Parathyroid adenoma (tissue), 2 donors: ENCODE results near the gene FAM43A.

Experiments used
- H2AFZ ChIP-seq: fragments of 300-600 bp; sonication (generic); one replicate; pipeline ENCODE4 v1.7.0; 2017; ENCODE audit warnings: antibody characterized with exemption, mild to moderate bottlenecking
- H3K27ac ChIP-seq: fragments of 300-600 bp; sonication (generic); one replicate; pipeline ENCODE4 v1.7.0; 2017
- H3K27me3 ChIP-seq: fragments of 300-600 bp; sonication (generic); one replicate; pipeline ENCODE4 v1.7.0; 2017; ENCODE audit warnings: low read length; ENCODE audit not compliant: control insufficient read depth, insufficient read depth
- H3K36me3 ChIP-seq: fragments of 300-600 bp; sonication (generic); one replicate; pipeline ENCODE4 v1.7.0; 2017; ENCODE audit warnings: low read length; ENCODE audit not compliant: control insufficient read depth, insufficient read depth
- H3K4me1 ChIP-seq: fragments of 300-600 bp; sonication (generic); one replicate; pipeline ENCODE4 v1.7.0; 2017; ENCODE audit warnings: control low read depth
- H3K4me2 ChIP-seq: fragments of 300-600 bp; sonication (generic); one replicate; pipeline ENCODE4 v1.7.0; 2017; ENCODE audit warnings: low read length
- H3K4me3 ChIP-seq: fragments of 300-600 bp; sonication (generic); one replicate; pipeline ENCODE4 v1.7.0; 2017; ENCODE audit warnings: low read depth, low read length
- H3K79me2 ChIP-seq: fragments of 300-600 bp; sonication (generic); one replicate; pipeline ENCODE4 v1.7.0; 2017; ENCODE audit warnings: control low read depth
- H3K9ac ChIP-seq: fragments of 300-600 bp; sonication (generic); one replicate; pipeline ENCODE4 v1.7.0; 2017; ENCODE audit warnings: mild to moderate bottlenecking
- H3K9me3 ChIP-seq: fragments of 300-600 bp; sonication (generic); one replicate; pipeline ENCODE4 v1.7.0; 2017; ENCODE audit warnings: low read length; ENCODE audit not compliant: control insufficient read depth
- TF ChIP-seq, protein P1 (sequence below): fragments of 300-600 bp; sonication (generic); IDR thresholded peaks from one replicate; pipeline ENCODE4 v1.7.0; 2017; ENCODE audit warnings: antibody characterized with exemption, mild to moderate bottlenecking
- donor health status: primary hyperparathyroidism.

The FAM43A gene

DNA sequence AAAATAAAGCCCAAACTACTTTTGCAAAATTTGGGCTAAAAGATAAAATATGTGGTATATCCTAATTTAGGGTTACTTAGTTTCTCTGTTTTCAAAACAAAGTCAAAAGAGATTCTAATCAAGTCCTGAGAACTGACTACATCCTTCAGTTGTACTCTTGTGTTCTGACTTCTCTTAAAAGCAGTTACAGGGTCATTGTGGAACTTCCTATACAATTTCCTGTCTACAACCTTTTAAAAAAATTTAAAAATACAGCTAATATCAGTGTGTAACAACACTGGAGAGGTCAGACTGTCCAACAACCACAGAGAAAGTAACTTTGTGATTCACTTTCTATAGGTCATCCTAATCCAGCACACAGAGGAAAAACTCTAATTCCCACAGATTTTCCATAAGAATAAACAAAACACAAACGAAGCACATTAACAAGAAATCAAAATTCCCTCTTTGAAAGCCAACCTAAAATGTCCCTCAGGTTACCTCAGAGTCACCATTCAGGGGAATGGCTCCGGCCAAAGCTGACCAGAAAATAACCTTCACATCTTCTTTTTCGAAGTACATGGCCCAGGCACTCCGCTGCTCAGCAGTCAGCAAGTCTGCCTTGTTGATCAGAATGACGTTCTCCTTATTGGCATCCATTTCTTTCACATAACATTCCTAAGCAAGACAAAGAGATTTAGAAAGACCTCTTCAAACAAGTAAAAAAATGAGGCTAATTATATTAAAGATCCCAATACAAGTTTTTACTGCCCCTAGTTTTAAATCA, 27.0 kb upstream of the FAM43A start:
- no peaks in the 10 kb centered on the region for H3K36me3 ChIP-seq
- H3K4me2 ChIP-seq = no peak overlapping the region
- no peaks in the 10 kb centered on the region for H3K4me1 ChIP-seq
- no peaks in the 10 kb centered on the region for H3K9me3 ChIP-seq
- no peak overlapping the region for H3K4me3 ChIP-seq
- H2AFZ ChIP-seq = no peak overlapping the region
- no peak overlapping the region for H3K27ac ChIP-seq
- H3K79me2 ChIP-seq = no peaks in the 10 kb centered on the region
- TF ChIP-seq, protein P1, sequence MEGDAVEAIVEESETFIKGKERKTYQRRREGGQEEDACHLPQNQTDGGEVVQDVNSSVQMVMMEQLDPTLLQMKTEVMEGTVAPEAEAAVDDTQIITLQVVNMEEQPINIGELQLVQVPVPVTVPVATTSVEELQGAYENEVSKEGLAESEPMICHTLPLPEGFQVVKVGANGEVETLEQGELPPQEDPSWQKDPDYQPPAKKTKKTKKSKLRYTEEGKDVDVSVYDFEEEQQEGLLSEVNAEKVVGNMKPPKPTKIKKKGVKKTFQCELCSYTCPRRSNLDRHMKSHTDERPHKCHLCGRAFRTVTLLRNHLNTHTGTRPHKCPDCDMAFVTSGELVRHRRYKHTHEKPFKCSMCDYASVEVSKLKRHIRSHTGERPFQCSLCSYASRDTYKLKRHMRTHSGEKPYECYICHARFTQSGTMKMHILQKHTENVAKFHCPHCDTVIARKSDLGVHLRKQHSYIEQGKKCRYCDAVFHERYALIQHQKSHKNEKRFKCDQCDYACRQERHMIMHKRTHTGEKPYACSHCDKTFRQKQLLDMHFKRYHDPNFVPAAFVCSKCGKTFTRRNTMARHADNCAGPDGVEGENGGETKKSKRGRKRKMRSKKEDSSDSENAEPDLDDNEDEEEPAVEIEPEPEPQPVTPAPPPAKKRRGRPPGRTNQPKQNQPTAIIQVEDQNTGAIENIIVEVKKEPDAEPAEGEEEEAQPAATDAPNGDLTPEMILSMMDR = no peak
- no peak overlapping the region for H3K9ac ChIP-seq
- no peaks in the 10 kb centered on the region for H3K27me3 ChIP-seq

DNA sequence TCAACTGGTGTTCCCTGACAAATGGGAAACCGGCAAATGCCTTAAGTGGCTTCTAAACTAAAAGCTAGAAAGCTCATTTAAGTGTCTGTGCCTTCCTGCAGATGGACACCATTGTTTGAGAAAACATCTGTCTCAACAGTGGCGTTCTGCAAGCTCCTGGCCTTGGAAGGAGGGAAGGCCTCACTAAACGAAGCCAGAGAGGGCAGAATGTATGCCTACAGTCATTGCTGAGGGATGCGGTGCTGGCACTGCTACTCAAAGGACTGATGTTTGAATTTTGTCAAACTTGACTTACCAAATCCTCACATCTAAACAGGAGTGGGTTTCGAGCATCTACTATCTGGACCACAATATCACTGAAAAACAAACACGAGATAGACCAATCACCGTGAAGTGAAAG, 25.9 kb upstream of the FAM43A start:
- Histone ChIP-seq H3K4me2 (no peak overlapping the region), H3K27ac (no peak overlapping the region), H3K79me2 (no peaks in the 10 kb centered on the region), H3K4me1 (no peaks in the 10 kb centered on the region), H2AFZ (no peak overlapping the region), H3K9ac (no peak overlapping the region), H3K4me3 (no peak overlapping the region), H3K9me3 (no peaks in the 10 kb centered on the region), H3K27me3 (no peaks in the 10 kb centered on the region), H3K36me3 (no peaks in the 10 kb centered on the region)
- TF ChIP-seq, protein P1 = no peak

DNA sequence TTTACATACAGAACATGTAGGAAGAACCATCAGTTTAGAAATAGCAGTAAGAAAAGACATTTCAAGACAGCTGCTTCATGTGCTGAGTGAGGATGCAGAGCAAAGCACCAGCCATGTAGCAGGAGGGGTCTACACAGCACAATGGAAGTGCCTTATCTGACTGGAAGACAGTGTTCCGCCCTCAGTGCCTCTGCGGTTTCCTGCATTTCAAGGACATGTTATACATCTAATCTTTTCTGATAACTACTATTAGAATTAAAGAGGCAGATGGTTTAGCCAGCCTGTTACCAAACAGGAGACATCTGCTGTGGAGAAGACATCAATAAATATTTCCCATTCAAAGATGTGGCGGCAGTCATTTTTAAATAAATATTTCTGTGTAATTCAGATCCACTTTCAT, 24.3 kb upstream of the FAM43A start:
- Histone ChIP-seq H3K4me3 (no peak overlapping the region), H3K36me3 (no peaks in the 10 kb centered on the region), H3K4me2 (no peak overlapping the region), H3K27me3 (no peaks in the 10 kb centered on the region), H3K79me2 (no peaks in the 10 kb centered on the region), H2AFZ (no peak overlapping the region), H3K27ac (no peak overlapping the region), H3K9ac (no peak overlapping the region), H3K4me1 (no peaks in the 10 kb centered on the region), H3K9me3 (no peaks in the 10 kb centered on the region)
- TF ChIP-seq, protein P1 = no peak

DNA sequence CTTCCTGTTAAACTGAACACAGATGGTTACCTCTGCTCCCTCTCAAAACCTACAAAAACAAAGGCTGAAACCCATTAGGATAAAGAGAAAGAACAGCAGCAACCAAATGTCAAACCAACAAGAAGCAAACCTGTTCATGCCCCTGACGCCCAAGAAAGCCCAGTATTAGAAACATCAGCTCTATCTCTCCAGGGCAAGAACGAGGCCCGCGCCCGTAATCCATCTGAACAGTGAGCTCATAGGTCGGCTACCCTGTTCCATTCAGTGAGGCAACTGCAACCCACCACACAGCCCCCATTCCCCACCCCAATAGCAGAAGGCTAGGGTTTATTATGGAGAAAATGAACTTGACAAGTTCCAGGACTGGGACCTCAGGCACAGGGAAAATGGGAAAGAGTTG, 23.7 kb upstream of the FAM43A start:
- no peaks in the 10 kb centered on the region for H3K4me1 ChIP-seq
- no peaks in the 10 kb centered on the region for H3K27me3 ChIP-seq
- TF ChIP-seq, protein P1 = no peak
- H3K9me3 ChIP-seq = no peaks in the 10 kb centered on the region
- H3K9ac ChIP-seq = no peak overlapping the region
- no peaks in the 10 kb centered on the region for H3K36me3 ChIP-seq
- H3K27ac ChIP-seq = no peak overlapping the region
- no peak overlapping the region for H3K4me2 ChIP-seq
- H3K4me3 ChIP-seq = no peak overlapping the region
- H3K79me2 ChIP-seq = no peaks in the 10 kb centered on the region
- no peak overlapping the region for H2AFZ ChIP-seq

DNA sequence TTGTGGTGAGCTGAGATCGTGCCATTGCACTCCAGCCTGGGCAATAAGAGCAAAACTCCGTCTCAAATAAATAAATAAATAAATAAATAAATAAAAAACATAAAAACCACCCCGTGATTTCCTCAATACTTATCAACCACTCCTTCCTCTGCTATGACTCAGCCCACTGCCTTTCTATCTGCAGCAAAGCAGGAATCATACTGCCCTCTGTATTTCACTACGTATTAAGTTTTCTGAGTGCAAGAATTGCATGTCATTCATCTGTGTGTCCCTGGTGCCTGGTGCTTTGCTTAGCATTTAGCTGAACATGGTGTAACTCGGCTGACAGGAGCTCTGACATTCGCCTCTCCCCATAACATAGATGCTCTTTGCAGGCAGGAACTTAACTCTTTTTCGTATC, 20.8 kb upstream of the FAM43A start:
- H3K36me3 ChIP-seq = no peaks in the 10 kb centered on the region
- H3K79me2 ChIP-seq = peaks cover 2% of the 10 kb centered on the region
- no peak overlapping the region for H3K4me2 ChIP-seq
- no peak overlapping the region for H3K27ac ChIP-seq
- no peak overlapping the region for H3K9ac ChIP-seq
- no peak overlapping the region for H3K4me3 ChIP-seq
- H3K27me3 ChIP-seq = no peaks in the 10 kb centered on the region
- H3K4me1 ChIP-seq = no peaks in the 10 kb centered on the region
- TF ChIP-seq, protein P1 = no peak
- H3K9me3 ChIP-seq = no peaks in the 10 kb centered on the region
- no peak overlapping the region for H2AFZ ChIP-seq
